ENCODE data around the gene PIMREG. TPM values are rescaled to one million over a fixed set of nuclear protein-coding genes. Genes with fewer than 3 reads are reported as not detected.
A peak's percentile ranks its signal among the peaks of the same experiment; 100 is the strongest.

Gene PIMREG
- polyA plus RNA-seq, 5 donors: 16.8 to 67.1 (median 25.1) TPM

DNA sequence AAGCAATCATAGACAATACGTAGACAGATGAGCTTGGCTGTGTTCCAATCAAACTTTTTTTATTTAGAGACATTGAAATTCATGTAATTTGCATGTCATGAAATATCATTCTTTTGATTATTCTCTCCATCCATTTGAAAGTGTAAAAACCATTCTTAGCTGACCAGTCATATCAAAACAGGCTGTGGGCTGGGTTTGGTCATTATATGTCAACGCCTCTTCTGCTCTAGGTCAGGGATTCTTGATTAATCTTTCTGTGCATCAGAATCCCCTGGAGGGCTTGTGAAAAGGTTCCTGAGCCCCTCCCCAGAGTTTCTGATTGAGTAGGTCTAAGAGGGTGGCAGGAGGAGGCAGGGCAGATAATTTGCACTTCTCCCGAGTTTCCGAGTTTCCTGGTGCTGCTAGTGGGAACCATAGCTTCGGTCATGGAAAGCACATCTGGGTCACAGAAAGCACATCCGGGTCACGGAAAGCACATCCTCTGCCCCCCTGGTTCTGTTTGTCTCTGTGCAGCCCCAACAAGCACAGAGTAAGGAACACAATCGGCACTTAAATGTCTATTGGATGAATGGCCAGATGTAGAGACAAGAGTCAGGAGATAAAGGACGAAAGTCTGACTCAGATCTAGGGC lies 16.4 kb downstream of the PIMREG start:
- DNase-seq: no peak

DNA sequence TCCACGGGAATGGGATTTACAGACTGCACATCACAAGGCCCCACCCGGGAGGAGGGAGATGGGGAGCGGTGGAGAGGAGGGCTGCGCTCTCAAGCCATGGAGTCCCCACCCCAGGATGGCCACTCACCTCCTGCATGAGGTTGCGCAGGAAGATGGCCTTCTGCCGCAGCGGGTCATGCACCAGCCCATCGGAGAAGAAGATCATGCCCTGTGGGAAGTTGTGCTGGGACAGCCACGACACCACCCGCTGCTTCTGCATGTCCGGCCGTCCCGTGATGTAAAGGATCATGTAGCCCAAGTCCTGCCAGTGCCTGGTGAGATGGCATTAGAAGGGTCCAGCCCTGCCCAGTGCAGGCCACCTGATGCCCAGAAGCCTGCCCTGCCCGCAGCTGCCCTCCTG lies 17.0 kb downstream of the PIMREG start:
- DNase-seq: no peak

DNA sequence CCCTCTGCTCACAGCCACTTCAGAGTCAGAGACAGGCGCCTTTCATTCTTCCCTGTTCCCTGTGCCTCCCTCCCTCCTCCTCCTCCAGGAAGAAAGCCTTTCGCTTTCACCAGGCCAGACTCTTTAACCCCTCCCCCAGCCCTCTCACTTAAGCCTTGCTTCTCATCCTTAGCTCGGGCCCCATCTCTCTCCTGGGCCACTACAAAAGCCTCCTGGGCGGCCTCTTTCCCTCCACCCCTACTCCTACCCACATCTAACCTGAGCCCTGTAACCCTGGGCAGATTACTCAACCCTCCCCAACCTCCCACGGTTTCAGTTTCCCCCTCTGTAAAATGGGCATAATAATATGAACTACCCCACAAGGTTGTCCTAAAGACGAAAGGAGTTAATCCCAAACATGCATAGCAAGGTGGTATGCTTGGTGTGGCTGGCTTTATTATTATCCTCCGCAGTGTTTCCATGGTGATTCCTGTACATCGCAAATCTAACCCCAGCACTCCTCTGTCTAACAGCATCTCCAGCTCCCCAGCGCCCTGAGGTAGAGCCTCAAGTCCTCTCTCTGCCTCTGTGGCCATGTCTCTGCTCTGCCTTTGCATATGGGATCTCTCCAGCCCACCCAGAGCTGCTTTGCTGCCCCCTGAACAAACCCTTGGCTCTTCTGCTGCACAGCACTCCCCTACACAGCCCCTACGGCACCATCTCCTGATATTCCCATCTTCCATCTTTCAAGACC lies 17.7 kb downstream of the PIMREG start:
- no peak for DNase-seq

DNA sequence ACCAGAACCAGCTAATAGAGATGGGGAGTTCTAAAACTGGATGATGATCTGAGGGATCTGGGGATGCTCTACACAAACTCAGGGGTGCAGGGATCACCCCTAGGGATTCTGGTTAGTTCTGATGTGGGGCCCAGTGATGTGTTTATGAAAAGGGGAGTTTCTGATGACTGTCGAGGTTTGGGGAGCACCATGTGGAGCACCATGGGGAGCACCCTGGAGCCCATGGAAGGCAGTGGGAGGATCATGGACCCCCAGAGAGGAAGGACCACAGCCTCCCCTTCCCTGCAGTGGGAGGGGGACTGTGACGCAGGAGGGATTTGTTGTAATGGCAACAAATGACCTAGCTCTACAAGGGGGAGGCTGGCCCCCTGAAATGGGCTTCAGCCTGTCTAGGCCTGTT lies 18.4 kb downstream of the PIMREG start:
- no peak for DNase-seq

DNA sequence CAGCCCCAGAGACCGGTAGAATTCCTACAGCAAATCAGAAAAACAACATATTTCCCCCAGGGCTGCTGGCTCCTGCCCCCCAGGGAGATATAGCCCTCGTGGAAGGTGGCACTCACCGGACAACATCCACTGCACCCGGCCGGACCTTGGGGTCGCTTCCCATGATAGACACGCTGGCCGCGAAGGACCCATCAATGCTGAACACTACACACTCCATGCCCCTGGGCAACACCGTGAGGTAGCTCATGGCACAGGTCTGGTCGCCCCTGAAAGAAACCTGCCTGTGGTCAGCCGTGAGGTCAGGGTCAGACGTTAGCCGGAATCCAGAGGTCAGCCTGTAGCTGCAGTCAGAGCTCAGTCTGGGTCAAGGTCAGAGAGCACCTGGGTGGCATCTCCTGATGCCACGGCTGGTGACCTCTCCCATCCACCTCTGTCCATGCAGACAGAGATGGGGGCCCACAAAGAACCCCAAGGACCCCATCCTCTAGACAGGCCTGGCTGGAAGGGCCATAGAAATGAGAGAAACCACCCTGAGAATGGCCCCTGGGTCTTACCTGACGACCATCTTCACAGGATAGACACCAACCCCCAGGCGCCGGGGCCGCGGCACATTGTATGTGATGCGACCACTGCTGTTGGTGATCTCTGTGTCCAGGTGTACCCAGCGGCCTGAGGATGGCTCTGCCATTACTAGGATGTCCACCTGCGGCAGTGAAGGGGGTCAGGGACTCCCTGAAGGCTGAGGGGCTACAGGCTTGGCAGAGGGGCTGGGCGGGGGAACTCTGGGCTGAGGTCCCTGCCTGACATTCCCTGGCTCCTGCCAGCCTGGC lies 19.6 kb downstream of the PIMREG start:
- DNase-seq: no peak

DNA sequence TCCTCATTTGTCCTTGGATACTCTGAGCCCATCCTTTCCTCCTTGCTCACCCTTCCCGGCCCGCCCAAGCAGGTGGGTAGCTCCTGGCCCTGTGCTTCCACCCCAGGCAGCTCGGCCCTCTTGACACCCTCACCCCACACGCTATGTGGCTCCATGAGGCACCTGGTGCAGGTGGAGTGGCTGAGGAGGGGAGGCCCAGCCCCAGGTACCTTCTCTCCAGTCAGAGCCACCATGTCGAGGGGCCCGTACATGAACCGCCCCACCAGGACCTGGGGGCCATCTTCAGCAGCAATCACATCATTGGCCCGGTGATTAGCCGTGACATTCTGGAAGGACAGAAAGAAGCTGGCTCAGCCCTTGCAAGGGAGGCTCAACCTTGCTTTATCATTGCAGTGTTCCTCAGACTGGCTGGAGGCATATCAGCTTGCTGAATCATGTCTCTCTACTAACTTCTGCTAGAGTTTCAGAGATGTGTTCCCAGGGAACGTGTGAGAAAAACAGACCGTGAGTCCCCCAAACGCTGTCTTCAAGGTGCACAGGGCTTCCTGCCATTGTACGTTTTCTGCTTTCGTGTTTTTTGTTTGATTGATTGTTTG lies 20.3 kb downstream of the PIMREG start:
- DNase-seq: no peak

DNA sequence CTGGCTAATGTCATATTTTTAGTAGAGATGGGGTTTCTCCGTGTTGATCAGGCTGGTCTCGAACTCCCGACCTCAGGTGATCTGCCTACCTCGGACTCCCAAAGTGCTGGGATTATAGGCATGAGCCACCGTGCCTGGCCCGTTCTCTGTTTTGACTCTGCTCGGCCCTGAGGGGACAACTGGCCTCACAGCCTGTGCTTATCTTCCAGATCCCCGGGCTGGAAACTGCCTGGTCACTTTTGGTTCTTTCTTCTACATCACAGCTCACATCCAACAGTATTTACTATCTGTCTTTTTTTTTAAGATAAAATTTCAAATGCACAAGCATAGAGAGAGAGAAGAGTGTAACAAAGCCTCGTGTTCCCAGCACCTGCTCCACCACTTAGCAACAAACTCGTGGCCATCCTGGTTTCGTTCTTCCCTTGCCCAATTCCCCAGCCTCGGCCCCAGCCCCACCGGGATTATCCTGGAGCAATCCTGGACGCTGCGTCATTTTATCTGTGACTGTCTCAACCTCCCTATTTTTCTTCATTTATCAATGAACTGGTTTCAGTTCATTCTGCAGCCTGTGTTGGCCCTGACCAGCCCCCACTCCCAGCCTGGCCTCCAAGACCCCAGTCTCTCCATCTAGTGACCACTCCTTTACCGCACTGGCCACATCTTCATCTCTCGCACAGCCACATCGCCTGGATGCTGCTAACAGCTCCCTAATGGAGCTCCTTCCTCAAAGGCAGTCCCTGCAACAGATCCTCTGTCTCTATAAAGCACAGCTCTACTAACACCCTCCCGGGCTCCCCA lies 21.1 kb downstream of the PIMREG start:
- no peak for DNase-seq

DNA sequence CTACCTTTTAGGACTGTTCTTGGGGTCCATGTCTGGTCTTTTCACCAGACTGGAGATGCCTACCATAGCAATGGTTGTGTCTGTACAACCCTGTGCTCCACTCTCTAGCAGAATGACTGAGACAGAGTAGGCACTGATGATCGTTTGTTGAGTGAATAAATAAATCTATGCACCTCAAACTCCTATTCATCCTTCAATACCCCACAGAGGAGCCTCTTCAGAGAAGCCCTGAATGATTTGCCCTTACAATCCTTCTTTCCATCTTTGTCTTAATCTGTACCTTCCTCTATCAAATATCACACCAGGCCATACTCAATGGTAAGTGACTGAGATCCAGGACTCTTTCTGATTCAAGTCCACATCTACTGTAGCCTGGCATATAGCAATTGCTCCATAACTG lies 23.3 kb downstream of the PIMREG start:
- no peak for DNase-seq

DNA sequence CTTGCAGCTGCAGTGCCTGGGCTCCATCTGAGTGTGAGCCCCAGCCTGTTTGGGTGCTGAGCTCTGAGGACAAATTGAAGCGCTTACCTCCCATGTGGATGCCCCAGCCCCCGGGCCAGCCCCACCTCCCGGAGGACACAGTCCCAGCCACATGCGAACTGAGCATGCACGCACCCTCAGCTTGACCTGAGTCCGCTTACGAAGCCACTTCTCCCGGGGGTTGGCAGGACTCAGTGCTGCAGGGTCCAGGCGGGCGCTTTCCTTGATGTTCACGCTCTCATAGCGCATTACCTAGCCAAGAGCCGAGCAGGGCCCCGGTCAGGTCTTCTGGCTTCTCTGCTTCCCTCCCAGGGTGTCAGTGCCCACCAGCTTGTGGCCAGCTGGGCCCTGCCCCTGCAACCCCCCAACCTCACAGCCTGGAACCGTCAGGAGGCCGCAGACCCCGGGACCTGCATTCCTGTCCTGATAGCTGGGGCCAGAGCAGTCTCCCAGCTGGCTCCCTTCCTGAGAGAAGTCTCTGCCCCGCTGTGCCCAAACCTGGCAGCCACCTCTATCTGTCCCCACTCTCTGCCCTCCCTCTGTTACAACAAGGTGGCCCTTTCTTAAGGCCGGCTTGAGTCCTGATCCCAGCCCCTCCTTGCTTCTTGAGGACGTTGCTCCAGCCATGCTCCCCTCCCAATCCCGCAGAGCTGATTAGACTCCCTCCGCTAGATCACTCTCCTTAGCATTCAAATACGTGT lies 24.0 kb downstream of the PIMREG start:
- no peak for DNase-seq

DNA sequence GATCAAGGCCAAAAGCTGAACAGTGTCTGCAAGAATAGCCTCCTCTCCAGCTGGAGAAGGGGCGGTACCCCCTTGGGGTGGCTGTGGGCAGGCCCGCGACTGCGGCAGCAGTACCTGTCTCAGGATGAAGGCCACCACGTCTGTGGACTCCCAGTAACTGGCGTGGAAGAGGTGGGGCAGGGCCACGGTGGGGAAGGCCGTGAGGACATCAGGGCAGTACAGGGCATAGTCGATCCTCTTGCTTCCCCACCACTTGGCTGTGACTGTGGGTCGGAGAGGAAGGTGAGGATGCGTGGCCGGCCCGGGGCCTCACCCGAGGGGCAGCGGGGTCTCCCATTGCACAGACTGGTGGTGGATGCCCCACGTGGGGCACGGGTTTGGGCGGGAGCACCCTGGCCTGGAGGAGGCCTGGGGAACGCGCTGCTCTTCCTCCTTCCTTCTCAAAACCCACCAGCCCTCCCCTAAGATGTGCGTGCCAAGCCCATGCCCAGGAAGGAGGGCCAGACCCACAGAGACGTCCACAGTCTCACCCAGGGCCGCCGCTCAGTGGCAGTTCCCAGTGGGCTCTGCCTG lies 26.0 kb downstream of the PIMREG start:
- no peak for DNase-seq

DNA sequence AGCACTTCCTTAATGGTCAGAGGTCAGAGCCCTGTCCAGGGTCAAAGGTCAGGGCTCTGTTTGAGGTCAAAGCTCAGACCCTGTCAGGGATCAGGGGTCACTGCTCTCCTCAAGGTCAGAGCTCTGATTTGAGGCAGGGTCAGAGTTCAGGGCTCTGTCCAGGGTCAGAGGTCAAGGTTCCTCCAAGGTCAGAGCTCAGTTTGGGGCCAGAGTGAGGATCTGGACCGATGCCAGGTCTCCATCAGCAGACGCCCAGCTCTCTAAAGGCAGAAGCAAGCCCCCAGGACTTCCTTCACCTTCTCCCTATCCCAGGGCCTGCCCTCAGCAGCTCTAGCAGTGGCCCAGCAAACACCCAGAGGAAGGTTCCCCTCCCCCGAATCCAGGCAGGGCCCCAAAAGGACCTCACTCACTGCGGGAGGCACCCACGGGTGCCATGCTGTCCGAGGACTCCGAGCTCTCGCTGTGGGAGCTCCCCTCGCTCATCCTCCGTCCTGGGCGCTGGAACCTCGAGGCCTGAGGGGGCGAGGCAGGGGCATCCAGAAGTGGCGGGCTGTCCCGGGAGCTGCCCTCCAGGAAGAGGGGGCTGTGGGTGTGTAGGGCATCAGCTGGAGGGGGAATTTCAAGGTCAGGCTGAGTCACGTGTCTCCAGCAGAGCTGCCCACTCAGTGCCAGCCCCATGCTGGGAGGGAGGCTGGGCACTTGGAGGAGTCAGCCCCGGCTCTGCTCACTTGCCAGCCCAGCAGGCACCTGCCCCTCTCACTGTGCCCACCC lies 26.7 kb downstream of the PIMREG start:
- no peak for DNase-seq

DNA sequence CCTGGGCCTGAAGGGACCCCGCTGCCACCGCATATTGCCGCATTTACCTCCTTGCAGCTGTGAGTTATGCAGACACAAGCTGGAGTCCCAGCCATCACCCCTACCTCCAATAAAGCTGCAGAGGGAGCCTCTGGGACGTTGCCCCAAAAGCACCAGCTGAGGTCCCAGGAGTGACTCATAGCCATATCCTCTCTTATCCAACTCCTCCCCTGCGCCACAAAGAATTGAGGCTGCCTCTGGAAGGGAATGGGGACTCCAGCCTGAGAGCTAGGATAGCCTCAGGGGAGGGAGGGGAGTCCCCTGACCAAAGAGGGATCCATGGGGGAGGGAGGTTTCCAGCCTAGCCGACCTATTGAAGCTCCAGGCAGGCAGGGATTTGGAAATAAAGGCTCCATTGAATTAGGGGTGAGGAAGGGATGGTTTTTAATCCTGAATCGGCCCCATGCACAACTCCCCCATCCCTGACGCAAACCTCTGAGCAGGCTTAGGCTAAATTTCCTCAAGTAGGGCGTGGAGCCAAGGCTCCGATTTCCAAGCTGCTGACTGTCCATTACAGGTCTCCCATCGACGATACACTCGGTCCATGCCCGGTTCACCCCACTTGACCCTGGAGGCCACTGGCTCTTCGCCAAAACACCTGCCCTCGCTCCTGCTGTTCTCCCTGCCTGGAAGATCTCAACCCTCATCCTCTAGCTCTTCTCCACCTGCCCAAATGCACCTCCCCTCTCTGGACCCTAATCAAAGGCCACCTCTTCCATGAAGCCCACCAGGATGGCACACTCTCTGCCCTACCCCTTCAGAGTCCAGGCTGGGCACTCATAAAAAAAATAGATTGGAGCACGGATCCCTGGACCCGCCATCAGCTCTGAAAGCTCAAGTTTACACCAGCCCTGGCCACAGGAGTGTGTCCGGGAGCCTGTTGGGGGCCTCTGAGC lies 27.5 kb downstream of the PIMREG start:
- DNase-seq: no peak

DNA sequence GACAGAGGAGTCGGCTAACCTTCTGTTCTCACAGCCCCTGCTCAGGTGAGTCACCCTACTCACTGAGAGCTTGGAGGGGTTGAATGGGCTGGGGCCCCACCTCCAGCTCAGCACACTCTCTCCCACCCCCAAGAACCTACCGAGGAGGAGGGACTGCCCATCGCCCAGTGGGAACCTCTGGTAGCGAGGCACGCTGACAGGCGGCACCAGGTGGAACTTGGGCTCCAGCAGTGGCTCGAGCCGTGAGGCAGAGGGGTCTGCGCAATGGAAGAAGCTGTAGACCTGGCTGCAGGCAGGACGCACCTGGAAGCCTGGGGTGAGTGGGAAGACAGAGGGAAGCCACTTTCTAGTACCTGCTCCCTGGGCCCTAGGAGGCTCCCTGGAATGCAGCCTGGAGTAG lies 28.3 kb downstream of the PIMREG start:
- no peak for DNase-seq

DNA sequence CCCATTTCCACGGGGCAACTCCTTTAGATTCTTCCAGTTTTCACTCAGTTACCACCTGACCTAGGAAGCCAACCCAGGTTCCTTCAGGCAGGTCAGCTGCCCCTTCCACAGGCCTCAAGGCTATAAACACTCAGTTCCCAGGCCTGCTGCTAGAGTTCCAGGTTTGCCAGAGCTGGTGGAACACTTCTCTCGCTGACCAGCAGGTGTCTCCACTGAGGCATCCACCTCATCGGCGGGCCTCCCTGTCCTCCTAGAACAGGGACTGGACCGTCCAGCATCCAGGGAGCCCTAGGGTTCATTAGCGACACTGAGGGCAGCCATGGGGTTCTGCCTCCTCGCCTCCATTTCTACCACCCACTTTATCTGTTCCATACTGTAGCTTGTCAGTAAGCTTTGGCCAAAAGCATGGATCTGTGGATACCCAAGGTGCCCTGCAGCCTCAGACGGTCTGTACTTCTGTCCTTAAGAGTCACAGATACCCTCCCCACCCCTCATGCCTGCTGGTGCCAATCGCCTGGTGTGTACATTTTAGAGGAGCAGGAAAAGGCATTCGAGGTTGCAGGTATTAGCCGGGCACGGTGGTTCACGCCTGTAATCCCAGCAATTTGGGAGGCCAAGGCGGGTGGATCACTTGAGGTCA lies 29.0 kb downstream of the PIMREG start:
- peak; percentile 38 to 66 for DNase-seq

DNA sequence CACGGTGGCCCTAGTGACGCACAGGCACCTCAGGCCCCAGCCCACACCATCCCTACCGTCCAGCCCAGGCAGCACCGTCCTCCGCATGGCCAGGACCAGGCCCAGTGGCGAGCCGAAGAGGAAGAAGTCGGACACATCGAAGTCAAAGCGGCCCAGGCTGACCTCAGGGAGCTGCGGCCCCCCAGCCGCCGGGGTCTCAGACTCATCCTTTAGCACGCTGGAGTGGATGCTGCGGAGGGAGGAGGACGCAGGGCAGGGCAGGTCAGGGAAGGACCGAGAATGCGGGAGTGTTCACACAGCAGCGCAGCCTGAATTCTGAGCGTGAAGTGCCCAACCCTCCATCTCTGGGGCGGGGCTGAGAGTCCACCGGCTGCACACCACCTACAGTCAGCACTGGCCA lies 30.1 kb downstream of the PIMREG start:
- no peak for DNase-seq

DNA sequence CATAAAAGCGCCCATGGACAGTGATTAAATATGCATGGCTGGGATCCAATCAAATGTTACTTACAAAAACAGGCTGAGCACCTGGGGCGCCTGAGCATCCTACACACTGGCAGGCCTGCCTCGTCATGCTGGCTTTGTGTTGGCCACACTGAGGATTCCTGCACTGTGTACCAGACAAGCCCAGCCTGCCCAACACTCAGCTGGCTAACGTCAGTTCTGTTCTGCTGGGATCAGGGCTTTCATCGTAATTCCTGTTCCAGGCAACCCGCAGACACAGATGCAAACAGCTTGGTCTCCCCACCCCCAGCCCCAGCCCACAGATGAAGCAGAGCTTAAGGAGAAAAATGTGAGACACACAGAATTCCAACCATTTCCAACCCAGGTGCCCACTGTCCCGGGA lies 30.7 kb downstream of the PIMREG start:
- DNase-seq: no peak

DNA sequence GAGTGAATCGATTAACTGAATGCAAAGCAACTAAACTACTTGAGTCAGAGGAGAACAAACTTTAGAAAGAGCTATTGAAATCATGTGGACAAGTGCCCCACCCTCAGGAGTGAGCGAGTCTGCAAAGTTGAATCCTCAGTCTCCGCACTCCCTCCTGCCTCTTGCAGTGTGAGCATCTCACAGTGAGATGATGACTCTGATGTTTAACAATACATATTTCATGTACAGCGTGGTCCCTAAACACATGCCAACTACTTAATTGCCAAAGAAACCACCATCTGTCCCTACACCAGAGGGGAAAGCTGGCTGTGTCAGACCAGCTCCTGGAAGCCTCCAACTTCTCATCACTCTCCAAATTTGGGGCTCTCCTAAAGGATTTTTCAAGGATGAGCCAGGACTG lies 31.2 kb downstream of the PIMREG start:
- no peak for DNase-seq

Data from right lung (tissue), 5 donors.